Measurements from ENCODE around the gene SLC8A3.
"Not testable (repeated sequence)": the region's sequence is repeated elsewhere in the genome, so short reads cannot be mapped to it uniquely, and the experiment has no call there.

SLC8A3 gene, protein sequence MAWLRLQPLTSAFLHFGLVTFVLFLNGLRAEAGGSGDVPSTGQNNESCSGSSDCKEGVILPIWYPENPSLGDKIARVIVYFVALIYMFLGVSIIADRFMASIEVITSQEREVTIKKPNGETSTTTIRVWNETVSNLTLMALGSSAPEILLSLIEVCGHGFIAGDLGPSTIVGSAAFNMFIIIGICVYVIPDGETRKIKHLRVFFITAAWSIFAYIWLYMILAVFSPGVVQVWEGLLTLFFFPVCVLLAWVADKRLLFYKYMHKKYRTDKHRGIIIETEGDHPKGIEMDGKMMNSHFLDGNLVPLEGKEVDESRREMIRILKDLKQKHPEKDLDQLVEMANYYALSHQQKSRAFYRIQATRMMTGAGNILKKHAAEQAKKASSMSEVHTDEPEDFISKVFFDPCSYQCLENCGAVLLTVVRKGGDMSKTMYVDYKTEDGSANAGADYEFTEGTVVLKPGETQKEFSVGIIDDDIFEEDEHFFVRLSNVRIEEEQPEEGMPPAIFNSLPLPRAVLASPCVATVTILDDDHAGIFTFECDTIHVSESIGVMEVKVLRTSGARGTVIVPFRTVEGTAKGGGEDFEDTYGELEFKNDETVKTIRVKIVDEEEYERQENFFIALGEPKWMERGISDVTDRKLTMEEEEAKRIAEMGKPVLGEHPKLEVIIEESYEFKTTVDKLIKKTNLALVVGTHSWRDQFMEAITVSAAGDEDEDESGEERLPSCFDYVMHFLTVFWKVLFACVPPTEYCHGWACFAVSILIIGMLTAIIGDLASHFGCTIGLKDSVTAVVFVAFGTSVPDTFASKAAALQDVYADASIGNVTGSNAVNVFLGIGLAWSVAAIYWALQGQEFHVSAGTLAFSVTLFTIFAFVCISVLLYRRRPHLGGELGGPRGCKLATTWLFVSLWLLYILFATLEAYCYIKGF

DNA sequence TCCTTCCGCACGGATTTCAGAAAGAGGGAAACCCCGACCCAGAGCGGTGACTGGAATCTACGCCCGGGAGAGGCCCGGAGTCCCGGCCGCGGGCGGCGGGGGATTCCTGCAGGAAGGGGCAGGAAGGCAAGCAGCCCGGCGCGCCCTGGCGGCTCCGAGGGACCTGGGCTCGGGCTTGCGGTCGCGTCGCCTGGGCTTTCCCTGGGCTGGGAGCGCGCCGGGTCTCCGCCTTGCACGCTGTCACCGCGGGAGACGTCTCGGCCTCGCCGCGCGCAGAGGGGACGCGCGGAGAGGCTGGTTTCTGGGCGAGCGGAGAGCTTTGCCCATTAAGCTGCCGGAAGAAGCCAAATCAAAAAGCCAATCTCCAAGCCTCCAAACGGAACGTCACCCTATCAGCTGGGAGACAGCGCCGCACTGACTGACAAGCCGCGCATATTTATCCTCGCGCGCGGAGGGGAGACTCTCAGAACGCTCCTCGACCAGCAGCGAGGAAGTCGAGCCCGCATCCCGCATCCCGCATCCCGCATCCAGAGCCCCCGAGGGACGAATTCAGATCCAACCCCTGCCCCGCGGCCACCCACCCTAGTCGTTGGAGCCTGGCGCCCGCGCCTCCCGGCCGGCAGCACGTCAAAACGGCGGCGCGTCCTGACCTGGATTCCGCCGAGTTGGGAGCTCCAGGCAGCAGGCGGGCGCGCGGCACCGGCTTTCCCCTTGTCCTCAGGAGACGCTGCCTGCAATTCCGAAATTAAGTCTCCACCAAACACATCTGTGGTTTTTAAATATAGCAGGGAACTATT, at the start of gene SLC8A3:
SLC8A3 (minus strand) TSS at position 293 of the 797 bp plus-strand sequence. CDS start 20,529 bp downstream, outside the sequence.
- no peak for FAIRE-seq

DNA sequence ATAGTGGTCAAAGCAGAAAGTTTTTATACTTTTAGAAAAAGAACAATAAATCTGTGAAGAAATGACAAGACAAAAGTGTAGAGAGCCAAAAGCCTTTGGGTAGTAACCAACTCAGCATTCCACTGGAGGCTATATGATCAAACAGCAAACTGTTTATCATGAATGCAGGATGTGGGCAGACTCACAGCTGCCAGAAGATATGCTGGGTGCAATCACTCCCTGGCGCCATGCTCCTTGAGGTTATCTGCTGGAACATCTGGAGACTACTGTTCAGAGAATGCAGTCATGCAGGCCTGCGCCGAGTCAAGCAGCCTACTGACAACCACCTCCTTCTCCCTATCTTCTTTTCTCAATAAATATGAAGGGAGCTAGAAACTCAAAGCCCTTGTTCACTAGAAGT, 49.0 kb upstream of the SLC8A3 start:
- no peak for FAIRE-seq

DNA sequence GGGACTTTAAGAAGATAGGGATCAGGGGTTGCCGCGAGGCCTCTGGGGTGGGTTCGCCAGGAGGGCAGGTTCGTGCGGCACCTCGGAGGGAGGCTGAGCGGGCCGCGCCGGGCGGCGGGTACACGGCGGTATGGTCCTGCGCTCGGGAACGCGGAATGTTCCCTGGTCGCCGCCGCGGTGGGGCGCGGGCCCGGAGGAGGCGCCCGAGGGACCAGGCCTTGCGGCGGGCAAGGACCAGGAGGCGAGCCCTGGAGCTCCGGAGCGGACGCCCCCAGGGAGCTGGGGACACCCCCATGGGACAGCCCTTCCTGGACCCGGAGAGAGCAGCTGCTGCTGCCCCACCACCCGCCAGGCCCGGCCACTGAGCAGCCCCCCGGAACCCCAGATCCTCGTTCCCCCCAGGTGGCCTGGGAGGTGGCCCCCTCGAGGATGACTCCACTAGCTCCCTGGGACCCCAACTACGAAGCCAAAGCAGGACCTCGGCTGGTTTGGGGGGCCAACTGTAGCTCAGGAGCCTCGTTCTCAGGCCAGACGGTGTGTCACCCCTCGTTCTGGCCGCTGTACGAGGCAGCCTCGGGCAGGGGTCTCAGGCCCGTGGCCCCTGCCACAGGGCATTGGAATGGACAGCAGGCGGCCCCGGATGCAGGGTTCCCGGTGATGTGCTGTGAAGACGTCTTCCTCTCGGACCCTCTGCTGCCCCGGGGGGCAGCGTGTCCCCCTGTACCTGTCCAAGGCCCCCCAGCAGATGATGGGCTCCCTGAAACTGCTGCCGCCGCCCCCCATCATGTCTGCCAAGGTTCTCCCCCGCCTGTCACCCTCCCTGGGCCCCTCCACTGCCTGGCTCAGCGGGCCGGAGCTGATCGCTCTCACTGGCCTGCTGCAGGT, 45.6 kb upstream of the SLC8A3 start:
- no peak for FAIRE-seq

DNA sequence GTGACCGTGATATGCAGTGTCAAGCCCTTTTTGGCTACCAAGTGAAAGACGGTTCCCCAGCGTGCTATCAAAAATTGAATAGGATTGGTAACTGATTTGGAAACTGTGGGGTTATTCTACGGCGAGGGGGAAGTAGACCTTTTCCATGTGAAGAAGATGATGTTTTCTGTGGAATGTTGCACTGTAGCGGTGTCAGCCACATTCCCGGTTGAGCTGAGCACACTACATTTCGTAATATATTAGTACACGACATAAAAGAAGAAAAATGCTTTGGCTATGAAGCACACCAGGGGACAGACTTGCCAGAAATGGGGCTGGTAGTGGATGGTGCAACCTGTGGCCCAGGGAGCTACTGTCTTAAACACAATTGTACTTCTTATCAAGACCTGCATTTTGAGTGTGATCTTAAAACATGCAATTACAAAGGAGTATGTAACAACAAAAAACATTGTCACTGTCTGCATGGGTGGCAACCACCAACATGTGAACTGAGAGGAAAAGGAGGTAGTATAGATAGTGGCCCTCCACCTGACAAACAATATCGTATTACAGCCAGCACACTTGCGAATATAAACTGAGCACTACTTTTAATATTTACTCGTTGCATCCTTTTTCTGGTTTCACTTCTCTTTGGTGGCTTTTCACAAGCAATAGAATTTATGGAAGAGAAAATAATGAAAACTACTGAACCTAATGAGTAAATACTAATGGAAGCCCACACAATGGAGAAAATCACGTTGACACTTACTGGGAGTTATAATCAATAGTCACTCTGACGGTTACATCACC, 43.2 kb upstream of the SLC8A3 start:
- not testable (repeated sequence) for FAIRE-seq

DNA sequence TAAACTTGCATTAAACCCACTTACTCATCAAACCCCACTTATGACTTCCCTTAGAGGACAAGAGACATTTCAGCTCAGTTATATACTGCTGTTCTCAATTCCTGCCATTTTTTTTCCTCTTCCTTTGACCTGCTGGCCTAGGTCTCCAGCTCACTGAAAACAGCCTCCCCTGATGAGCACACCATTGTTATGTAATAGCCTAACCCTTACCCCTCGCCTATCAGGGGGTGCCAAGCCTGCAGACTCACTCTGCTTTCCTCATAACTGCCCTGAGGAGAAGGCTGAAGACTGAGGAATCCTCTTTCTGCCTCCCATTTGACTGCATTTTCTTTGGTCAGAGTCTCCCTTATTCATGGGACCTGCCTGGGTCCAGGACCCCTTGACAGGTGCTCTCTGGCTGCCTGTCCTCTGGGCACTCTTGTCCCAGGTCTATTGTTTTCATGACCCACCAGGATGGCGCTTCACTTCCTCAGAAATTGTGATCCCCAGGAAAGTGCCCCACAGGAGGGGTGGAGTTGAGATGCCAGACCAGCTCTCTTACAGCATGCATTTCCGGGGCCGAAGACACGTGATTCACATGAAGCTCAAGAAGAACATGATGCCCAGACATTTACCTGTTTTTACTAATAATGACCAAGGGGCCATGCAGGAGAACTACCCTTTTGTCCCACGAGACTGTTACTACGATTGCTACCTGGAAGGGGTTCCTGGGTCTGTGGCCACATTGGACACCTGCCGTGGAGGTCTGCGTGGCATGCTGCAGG, 41.3 kb upstream of the SLC8A3 start:
- not testable (repeated sequence) for FAIRE-seq

DNA sequence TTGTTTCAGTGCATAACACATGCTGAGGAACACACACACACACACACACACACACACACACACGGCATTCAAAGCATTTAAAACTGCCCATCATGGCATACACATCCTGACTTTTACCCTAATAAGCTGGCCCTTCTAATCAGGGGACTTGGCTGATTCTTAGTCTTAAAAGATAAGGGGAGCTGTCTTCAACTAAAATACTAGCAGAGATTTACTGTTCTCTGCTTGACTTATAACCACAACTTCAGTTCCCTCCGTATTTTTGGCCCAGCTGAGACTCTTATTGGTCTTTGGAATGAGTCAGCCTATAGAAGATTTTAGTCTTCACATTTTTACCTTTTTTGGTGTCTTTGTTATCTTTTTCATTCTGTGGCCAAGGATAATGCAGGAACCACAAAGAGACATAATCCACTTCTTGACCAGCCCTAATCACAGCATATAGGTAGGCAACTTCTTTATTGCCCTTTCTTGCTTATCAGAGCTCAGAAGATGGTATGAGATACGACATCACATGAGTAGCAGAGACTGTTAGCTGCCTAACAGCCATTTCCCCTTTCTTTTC, 25.1 kb upstream of the SLC8A3 start:
- no peak for FAIRE-seq

DNA sequence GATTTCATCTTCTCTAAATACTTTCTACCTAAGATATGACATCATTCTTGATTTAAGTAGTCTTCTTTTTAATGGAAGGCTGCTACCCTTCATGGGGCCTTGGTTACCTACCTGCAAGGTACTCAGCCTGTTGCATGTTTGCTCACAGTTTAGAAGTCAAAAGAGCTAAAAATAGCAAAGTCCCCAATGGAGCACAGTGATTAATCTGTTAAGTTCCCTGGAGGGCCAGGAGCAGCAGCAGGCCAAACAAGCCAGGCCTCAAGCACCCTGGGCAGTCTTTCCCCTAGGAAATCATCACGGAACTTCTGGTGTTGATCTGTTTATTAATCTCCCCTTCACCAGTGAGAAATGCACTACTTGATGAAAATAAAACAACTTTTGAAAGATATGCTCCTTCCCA, 24.0 kb upstream of the SLC8A3 start:
- no peak for FAIRE-seq

DNA sequence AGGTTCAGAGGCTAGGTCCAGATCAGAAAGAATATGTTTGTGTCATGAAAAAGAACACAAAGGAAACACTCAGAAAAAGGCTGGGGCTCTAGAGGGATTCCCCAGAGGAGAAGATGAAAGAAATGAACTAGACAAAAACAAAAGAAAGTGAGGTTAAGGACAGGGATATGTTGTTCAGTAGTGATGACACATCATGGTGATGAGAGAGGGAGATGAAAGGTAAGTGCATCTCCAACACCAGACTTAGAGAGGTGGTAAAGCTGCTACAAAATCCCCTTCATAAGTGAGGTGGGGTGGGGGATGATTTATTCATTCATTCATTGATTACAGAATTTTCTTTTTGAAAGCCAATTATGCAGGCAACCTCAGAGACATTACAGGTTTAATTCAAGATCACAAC, 19.6 kb upstream of the SLC8A3 start:
- no peak for FAIRE-seq

DNA sequence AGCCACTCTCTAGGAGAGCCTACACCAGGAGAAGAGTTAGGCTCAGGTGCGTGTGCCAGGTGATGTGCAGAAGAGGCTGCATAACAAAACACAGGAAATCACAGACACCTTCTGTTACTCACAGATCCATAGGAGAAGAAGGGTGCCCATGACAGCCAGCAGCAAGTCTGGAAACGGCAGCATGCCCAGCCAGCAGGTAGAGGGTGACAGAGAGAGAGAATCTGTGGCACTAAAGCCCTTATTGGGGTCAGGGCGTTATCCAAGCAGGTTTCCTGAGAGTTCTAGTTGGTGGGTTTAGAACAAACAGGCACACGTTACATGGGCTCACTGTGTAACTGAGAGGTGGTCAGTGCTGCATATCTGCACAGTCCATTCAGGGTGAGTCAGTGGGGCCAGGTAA, 14.9 kb upstream of the SLC8A3 start:
- FAIRE-seq = no peak

DNA sequence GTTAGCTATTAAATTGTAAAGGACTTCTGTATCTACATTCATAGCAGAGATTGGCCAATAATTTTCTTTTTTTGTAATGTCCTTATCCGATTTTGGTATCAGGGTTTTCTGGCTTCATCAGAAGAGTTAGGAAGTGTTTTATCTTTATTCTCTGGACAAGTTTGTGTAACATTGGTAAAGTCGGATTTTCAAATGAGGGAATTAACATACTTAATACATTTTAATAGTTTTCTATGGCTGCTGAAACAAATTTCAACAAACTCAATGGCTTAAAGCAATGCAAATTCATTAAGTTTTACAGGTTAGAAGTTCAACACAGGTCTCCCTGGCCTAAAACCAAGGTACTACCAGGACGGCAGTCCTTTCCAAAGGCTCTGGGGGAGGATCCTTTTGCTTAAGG, 13.2 kb upstream of the SLC8A3 start:
- no peak for FAIRE-seq

DNA sequence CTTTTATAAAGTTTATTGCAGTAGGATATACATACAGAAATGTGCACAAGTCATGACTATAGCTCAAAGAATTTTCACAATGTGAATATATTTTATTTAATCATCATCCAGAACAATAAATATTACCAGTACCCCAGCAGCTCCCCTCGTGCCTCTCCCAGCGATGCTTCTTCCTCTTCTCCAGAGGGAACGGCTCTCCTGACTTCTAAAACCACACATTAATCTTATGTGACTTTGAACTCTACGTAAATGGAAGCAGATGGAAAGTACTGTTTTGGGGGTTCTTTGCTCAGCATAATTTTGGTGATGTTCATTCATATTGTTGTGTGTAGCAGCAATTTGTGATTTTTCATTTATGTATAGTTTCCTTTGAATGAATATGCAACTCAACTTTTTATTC, 4.6 kb upstream of the SLC8A3 start:
- FAIRE-seq = no peak

DNA sequence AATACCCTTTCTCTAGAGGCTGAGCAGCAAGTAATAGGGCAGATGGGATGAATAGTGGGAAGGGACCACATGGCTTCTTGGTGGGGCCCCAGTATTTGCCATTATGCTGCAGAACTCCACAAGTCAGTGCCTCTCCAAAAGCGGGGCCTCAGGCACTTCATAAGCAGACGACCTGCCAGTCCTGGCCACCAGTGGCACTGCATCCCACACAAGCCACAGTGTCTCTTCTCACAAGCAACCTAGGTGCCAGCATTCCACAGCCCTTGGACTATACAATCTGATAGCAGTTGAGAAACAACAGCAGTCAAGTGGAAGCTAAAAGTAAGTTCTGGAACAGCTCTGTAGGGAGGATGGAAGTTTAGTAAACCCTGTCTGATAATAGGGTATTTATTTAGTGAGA, 4.2 kb upstream of the SLC8A3 start:
- FAIRE-seq = no peak

DNA sequence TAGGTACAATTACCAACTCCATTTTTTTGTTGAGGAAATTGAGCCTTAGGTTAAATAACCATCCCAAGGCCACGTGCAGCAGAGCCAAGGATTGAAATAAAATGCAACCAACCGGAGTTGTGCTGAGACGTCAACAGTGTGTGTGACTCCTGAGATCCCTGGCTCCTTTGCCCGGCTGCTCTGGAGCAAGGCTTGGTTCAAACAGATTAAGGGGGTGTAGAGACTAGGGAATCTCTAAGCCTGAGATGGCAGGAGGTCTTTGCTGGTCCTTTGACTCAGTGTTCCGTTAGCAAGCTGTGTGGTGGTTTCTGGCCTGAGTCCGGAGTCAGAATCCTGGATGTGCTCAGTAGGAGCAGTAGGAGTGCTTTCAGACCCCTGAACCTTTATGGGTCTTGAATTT, 1.4 kb upstream of the SLC8A3 start:
- no peak for FAIRE-seq

DNA sequence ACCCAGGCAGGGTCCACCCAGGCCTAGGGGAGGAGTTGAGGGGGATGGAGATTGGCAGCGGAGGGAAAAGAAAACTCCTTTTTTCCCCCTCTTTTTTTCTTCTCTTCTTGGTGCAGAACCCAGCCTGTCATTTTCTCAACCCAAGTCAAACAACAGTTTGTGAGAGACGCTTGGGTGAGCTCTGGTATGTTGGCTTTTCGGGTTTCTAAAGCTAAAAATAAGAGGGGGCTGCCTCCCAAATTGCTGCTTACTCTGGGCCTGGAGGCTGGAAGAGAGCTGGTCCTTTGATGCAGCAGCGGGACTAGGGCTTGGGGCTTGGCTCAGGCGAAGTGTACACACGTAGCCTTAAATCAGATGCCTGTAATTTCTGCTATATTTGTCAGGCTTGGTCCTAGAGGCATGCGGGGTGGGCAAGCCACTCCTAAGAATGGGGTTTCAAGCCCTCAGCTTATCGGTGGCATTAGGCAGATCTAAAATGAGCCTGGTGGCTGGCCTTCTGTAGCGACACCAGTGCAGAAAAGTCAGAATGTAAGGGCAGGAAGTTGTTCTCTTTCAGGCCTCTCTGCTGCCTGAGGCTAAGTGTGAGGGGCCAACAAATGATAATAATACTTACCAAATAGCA, 816 bp upstream of the SLC8A3 start:
- FAIRE-seq = no peak

DNA sequence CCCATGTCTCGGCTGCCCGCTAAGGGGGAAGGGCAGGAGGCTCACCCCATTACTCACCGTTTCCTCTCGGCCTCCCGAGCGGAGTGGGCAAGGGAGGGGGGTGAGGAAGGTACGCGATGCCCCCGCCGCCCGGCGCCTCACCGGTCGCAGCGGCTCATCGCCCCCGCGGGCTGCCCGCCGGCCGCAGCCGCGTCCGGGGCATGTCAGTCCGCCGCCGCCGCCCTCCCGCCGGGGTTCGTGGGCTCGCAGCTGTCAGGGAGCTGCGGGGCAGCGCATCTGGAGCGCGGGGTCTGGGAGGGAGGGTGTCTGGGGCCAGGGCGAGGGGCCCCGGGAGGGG, 461 bp downstream of the SLC8A3 start:
- no peak for FAIRE-seq

DNA sequence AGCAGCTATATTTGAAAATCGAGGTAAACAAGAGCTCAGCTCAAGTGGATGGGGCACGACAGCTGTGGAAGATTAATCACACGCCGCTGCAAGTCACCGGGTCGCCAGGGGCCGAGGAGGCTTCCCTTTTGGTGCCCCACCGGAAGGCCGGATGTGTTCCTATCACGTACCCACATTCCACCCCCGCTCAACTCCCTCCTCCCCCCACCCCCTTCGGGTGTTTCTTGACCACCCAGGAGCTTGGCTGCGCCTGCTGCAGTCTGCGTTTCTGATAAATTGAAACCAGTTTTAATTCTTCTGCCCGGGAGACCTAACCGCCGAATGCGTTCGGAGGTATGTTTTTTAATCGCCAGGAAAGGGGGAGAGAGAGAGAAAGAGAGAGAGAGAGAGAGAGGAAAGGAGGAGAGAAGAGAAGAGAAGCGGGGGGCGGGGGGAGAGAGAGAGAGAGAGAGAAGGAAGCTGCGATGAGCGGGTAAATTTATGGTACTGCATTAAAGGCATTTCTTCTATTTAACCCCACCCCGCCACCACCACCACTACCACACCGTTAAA, 1.8 kb downstream of the SLC8A3 start:
- no peak for FAIRE-seq

DNA sequence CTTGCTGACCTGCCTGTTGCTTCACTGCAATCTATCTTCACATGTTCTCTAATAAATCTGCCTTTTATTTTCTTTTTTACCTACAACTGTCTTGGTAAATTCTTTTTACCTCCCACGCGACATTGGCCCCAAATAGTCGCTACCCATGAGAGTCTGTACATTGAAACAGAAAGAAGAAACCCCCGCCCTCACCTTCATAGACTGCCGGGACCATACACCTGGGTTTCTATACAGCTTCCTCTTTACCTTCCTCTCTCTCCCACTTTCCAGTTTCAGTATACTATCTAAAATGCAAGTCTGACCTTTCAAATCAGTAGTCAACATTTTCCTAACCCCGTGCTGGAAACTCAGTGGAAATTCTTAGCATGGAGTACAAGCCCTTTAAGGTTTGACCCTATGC, 4.8 kb downstream of the SLC8A3 start:
- no peak for FAIRE-seq

DNA sequence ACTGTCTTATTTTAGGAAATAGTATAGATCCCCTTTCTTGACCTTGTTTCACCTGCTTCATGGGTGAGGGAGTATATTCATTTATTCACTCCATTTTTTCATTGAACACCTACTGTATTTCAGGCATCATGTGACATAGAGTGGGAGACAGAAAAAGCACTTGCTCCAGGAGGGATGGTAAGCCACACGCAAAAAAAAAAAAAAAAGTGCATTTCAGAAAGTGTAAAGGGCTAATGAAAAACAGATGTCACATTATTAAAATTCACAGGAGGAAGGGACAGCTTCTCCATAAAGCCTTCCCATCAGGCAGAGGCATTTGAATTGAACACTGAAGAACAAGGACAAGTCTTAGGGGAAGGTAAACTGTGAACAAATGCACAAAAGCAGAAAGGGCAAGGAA, 7.5 kb downstream of the SLC8A3 start:
- no peak for FAIRE-seq

DNA sequence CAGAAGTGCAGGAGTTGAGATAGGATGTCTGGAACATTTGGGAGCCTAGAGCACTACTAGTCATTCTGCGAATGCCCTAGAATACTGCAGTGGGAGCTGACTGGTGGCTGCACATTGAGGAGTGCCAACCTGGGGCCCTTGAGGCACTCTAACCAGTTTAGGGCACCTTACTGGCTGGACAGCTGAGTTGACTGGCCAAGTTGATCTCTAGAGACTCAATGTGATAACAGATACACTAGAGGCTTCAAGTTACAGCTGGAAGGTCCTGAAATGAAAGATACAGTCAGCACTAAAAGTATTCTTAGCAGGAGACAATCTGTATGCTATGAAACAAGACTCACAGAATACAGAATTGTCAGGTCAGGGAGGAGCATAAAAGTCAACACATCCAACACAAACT, 8.0 kb downstream of the SLC8A3 start:
- FAIRE-seq = no peak
